Loucy (cell line): ENCODE data around the gene SLC35F6.
"Not testable (repeated sequence)": the region's sequence is repeated elsewhere in the genome, so short reads cannot be mapped to it uniquely, and the experiment has no call there.

Source experiments
- EZH2phosphoT487 ChIP-seq: fragments of 200-600 bp; IDR thresholded peaks from 2 replicates; pipeline ENCODE4 v1.6.1; 2018; ENCODE audit warnings: antibody characterized with exemption, mild to moderate bottlenecking, moderate library complexity, borderline replicate concordance
- TF ChIP-seq, protein P1 (sequence below): fragments of 200-600 bp; sonication (generic); conservative IDR thresholded peaks from 2 replicates; pipeline ENCODE4 v1.5.1; 2014; ENCODE audit warnings: mild to moderate bottlenecking, antibody characterized with exemption, low read length

DNA sequence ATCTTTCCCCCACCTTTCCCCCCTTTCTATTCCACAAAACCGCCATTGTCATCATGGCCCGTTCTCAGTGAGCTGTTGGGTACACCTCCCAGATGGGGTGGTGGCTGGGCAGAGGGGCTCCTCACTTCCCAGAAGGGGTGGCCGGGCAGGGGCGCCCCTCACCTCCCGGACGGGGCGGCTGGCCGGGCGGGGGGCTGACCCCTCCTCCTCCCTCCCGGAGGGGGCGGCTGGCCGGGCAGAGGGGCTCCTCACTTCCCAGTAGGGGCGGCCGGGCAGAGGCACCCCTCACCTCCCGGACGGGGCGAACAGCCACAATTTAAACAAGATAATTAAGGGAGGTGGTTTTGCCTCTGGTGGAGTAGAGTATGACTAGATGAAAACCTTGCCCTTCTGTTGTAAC, 31.1 kb downstream of the SLC35F6 start:
- TF ChIP-seq, protein P1, sequence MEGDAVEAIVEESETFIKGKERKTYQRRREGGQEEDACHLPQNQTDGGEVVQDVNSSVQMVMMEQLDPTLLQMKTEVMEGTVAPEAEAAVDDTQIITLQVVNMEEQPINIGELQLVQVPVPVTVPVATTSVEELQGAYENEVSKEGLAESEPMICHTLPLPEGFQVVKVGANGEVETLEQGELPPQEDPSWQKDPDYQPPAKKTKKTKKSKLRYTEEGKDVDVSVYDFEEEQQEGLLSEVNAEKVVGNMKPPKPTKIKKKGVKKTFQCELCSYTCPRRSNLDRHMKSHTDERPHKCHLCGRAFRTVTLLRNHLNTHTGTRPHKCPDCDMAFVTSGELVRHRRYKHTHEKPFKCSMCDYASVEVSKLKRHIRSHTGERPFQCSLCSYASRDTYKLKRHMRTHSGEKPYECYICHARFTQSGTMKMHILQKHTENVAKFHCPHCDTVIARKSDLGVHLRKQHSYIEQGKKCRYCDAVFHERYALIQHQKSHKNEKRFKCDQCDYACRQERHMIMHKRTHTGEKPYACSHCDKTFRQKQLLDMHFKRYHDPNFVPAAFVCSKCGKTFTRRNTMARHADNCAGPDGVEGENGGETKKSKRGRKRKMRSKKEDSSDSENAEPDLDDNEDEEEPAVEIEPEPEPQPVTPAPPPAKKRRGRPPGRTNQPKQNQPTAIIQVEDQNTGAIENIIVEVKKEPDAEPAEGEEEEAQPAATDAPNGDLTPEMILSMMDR = not testable (repeated sequence)
- not testable (repeated sequence) for TF ChIP-seq EZH2phosphoT487
